ENCODE measurements around the gene TPI1.
A peak's percentile ranks its signal among the peaks of the same experiment; 100 is the strongest.
"Not testable (repeated sequence)": the region's sequence is repeated elsewhere in the genome, so short reads cannot be mapped to it uniquely, and the experiment has no call there.

Gene TPI1

DNA sequence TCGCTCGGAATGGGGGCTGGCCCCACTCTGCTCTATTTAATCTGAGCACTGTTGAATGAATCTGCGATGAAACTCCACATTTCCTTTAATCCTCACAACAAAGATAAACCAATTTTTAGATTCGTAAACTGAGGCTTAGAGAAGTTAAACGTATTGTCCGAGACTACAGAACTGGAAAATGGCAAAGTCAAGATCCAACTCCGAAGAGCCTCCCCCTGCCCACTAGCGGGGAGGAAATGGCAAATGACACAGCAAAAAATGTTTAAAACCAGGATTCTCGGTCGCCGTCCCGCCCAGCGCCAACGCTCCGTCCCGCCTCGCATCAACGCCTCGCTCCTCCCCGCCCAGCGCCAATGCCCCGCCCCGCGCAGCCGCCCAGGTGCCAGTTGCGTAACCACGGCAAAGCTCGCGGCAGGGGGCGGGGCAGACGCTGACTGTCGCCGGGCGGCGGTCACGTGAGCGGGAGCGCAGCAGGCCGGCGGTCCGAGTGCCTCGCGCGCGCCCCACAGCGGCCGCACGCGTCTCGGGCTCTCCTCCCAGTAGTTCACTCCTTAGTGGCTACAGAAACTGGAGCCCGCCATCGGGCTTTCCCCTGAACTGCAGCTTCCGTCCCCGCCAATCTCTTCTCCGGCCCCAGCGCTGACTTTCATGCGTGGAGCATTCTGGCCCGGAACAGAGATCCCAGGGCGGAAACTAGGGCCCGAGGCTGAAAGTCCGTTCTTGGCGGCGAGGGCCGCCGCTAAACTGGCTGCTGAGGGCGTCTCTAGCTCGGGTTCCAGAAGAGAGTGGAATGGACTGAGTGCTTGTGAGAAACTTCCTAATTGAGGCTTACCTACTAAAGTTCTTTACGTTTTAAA lies 23.7 kb downstream of the TPI1 start:
- peak; percentile 98 for DNase-seq (ENCODE audit: extremely low spot score)
- TF ChIP-seq, protein P1, sequence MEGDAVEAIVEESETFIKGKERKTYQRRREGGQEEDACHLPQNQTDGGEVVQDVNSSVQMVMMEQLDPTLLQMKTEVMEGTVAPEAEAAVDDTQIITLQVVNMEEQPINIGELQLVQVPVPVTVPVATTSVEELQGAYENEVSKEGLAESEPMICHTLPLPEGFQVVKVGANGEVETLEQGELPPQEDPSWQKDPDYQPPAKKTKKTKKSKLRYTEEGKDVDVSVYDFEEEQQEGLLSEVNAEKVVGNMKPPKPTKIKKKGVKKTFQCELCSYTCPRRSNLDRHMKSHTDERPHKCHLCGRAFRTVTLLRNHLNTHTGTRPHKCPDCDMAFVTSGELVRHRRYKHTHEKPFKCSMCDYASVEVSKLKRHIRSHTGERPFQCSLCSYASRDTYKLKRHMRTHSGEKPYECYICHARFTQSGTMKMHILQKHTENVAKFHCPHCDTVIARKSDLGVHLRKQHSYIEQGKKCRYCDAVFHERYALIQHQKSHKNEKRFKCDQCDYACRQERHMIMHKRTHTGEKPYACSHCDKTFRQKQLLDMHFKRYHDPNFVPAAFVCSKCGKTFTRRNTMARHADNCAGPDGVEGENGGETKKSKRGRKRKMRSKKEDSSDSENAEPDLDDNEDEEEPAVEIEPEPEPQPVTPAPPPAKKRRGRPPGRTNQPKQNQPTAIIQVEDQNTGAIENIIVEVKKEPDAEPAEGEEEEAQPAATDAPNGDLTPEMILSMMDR (IDR thresholded peaks at IDR 0.05; ENCODE audit: control extremely low read depth, extremely low read depth, low read depth, missing control alignments), result peak; percentile 85
- ChIA-PET POLR2A (interaction anchor here (0.6 to 1.8 kb wide), 13 partner anchors 11 to 420 kb away, joined by 3 to 21 read pairs (median 5); partner anchors contain the start of genes C12orf57, CDCA3, ENO2 and RNU7-1), CTCF (interaction anchor here (0.6 to 2.9 kb wide), 40 partner anchors 9 to 328 kb away, joined by 3 to 50 read pairs (median 4); partner anchors contain the start of genes C1RL, CDCA3, ENO2 and LRRC23)

DNA sequence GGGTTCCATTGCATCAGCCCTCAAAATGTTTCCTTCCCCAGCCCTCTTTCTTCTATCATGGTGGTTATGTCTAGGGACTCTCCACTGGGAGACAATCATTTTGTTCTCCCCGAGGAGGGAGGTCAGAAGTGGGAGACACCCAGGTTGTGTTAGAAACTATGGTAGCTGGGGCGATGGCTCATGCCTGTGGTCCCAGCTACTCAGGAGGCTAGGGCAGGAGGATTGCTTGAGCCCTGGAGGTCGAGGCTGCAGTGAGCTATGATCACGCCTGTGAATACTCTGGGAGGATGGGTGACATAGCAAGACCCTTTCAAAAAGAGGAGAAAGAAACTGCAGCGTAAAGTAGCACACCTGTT lies 24.3 kb downstream of the TPI1 start:
- CTCF ChIA-PET, result interaction anchor here (1.0 to 2.9 kb wide), 37 partner anchors 8 to 328 kb away, joined by 3 to 50 read pairs (median 4); partner anchors contain the start of genes C1RL, CDCA3, ENO2 and LRRC23
- POLR2A ChIA-PET, result interaction anchor here (0.8 to 1.8 kb wide), 12 partner anchors 11 to 421 kb away, joined by 3 to 21 read pairs (median 5); partner anchors contain the start of genes C12orf57, CDCA3, ENO2 and RNU7-1
- DNase-seq (ENCODE audit: extremely low spot score), result no peak
- TF ChIP-seq, protein P1 (IDR thresholded peaks at IDR 0.05; ENCODE audit: control extremely low read depth, extremely low read depth, low read depth, missing control alignments), result no peak

- ChIA-PET CTCF (interaction anchor here (1.6 to 2.9 kb wide), 5 partner anchors 10 to 32 kb away, joined by 8 to 50 read pairs (median 23); partner anchors contain the start of genes LRRC23 and SPSB2), POLR2A (interaction anchor here (0.6 kb wide), 1 partner anchor 32 kb away, joined by 3 read pairs; no protein-coding TSS in a partner anchor)
- not testable (repeated sequence) for DNase-seq (ENCODE audit: extremely low spot score)
These were observed 25.4 kb downstream of the TPI1 start for GRCh38 chr12:6892683-6893082.

DNA sequence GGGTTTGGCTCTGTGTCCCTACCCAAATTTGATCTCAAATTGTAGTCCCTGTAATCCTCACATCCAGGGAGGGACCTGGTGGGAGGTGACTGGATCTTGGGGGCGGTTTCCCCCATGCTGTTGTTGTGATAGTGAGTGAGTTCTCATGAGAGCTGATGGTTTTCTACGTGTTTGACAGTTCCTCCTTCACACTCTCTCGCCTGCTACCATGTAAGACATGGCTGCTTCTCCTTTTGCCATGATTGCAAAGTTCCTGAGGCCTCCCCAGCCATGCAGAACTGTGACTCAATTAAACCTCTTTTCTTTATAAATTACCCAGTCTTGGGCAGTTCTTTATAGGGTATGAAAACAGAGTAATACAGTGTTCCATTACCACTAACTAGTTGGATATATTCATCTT lies 27.0 kb downstream of the TPI1 start:
- CTCF ChIA-PET, result interaction anchor here (0.8 to 1.4 kb wide), 4 partner anchors 16 to 64 kb away, joined by 3 to 7 read pairs (median 3); partner anchors contain the start of gene SPSB2
- DNase-seq (ENCODE audit: extremely low spot score), result no peak
- POLR2A ChIA-PET, result no interaction called here
- TF ChIP-seq, protein P1 (IDR thresholded peaks at IDR 0.05; ENCODE audit: control extremely low read depth, extremely low read depth, low read depth, missing control alignments), result no peak

DNA sequence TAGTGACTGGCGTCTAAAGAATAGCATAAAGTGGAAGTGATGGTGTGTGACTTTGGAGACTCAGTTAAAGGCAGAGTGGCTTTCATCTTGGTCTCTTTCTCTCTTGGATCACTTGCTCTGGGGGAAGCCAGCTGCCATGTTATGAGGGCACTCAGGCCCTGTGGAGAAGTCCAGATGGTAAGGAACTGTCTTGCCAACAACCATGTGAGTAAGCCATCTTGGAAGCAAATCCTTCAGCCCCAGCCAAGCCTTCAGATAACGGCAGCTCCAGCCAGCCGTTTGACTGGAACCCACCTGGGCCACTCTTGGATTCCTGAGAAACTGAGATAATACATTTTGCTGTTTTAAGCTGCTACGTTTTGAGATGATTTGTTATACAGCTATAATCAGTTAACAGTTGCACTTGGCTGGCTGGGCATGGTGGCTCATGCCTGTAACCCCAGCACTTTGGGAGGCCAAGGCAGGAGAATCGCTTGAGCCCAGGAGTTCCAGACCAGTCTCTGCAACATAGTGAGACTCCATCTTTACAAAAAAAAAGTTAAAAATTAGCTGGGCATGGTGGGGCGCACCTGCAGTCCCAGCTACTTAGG lies 29.6 kb downstream of the TPI1 start:
- CTCF ChIA-PET, result interaction anchor here (1.1 to 2.2 kb wide), 4 partner anchors 12 to 54 kb away, joined by 3 to 10 read pairs (median 4); partner anchors contain the start of genes ENO2, PTPN6 and SPSB2

GRCh38 chr12:6899427-6899826 lies 32.1 kb downstream of the TPI1 start:
- TF ChIP-seq, protein P1 (IDR thresholded peaks at IDR 0.05; ENCODE audit: control extremely low read depth, extremely low read depth, low read depth, missing control alignments), result no peak
- ChIA-PET CTCF (interaction anchor here (1.3 to 2.2 kb wide), 5 partner anchors 8 to 31 kb away, joined by 3 to 10 read pairs (median 7); partner anchors contain the start of genes SPSB2 and TPI1), POLR2A (no interaction called here)
- no peak for DNase-seq (ENCODE audit: extremely low spot score)

More for the DNA sequence above, 29.6 kb downstream of the TPI1 start:
- no peak for DNase-seq (ENCODE audit: extremely low spot score)
- TF ChIP-seq, protein P1 (IDR thresholded peaks at IDR 0.05; ENCODE audit: control extremely low read depth, extremely low read depth, low read depth, missing control alignments), result no peak
- POLR2A ChIA-PET, result no interaction called here
